Fibroblast of the aortic adventitia (primary cell): ENCODE data around the gene PTCD2. TPM values are rescaled to one million over a fixed set of nuclear protein-coding genes. Genes with fewer than 3 reads are reported as not detected.

ENCODE experiments used
- DNase-seq: peaks from one replicate; pipeline ENCODE4 v3.0.0-alpha.2; 2010; ENCODE audit warnings: low read depth
- H3K4me3 ChIP-seq: 2 replicates; pipeline ENCODE4 v1.5.1; 2011; ENCODE audit warnings: low read depth, mild to moderate bottlenecking, control low read depth, low read length, moderate library complexity
- total RNA-seq: library from RNA; depleted of rRNA; stranded (reverse); fragments of >200 nt; gene quantifications from 2 replicates; pipeline ENCODE4 v1.2.3, GENCODE V29; 2012; ENCODE audit warnings: low replicate concordance
- TF ChIP-seq, protein P1 (sequence below): IDR thresholded peaks from 2 replicates; pipeline ENCODE4 v1.5.1; 2011; ENCODE audit warnings: mild to moderate bottlenecking, low read length, control low read depth, inconsistent platforms; ENCODE audit not compliant: insufficient read depth

Gene PTCD2
- total RNA-seq, 1 donor: 13.6 TPM

GRCh38 chr5:72337159-72337558 lies 17.0 kb downstream of the PTCD2 start:
- no peak for DNase-seq
- TF ChIP-seq, protein P1, sequence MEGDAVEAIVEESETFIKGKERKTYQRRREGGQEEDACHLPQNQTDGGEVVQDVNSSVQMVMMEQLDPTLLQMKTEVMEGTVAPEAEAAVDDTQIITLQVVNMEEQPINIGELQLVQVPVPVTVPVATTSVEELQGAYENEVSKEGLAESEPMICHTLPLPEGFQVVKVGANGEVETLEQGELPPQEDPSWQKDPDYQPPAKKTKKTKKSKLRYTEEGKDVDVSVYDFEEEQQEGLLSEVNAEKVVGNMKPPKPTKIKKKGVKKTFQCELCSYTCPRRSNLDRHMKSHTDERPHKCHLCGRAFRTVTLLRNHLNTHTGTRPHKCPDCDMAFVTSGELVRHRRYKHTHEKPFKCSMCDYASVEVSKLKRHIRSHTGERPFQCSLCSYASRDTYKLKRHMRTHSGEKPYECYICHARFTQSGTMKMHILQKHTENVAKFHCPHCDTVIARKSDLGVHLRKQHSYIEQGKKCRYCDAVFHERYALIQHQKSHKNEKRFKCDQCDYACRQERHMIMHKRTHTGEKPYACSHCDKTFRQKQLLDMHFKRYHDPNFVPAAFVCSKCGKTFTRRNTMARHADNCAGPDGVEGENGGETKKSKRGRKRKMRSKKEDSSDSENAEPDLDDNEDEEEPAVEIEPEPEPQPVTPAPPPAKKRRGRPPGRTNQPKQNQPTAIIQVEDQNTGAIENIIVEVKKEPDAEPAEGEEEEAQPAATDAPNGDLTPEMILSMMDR: no peak
- no peak overlapping the region for H3K4me3 ChIP-seq

- TF ChIP-seq, protein P1: no peak
- no peak overlapping the region for H3K4me3 ChIP-seq
- DNase-seq: no peak
Measured at GRCh38 chr5:72338689-72339209, 18.6 kb downstream of the PTCD2 start.

DNA sequence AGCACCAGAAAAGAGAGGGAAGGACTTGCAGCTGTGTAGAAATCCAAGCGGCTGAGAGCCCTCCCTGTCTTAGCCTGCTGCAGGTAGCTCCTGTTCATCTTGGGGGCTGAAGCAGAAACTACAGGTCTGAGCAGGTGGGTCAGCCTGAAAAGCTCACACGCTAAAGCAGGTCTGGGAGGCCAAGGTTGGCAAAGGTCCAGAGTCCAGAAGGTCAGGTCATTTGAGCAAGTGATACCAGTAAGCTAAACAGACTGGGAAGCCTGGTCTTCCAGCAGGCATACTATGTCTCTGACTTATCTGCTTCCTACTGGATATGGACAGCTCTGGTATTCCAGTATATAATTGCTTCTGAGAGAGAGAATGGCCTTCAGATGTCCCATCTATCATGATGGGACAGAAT lies 26.2 kb downstream of the PTCD2 start:
- TF ChIP-seq, protein P1: no peak
- no peak overlapping the region for H3K4me3 ChIP-seq
- no peak for DNase-seq

GRCh38 chr5:72347801-72348308 lies 27.7 kb downstream of the PTCD2 start:
- TF ChIP-seq, protein P1: no peak
- H3K4me3 ChIP-seq: no peak overlapping the region
- DNase-seq: peak; percentile 97

GRCh38 chr5:72351376-72351775 lies 31.2 kb downstream of the PTCD2 start:
- TF ChIP-seq, protein P1: no peak
- H3K4me3 ChIP-seq: no peak overlapping the region
- no peak for DNase-seq

GRCh38 chr5:72352616-72353015 lies 32.4 kb downstream of the PTCD2 start:
- no peak overlapping the region for H3K4me3 ChIP-seq
- TF ChIP-seq, protein P1: no peak
- no peak for DNase-seq

DNA sequence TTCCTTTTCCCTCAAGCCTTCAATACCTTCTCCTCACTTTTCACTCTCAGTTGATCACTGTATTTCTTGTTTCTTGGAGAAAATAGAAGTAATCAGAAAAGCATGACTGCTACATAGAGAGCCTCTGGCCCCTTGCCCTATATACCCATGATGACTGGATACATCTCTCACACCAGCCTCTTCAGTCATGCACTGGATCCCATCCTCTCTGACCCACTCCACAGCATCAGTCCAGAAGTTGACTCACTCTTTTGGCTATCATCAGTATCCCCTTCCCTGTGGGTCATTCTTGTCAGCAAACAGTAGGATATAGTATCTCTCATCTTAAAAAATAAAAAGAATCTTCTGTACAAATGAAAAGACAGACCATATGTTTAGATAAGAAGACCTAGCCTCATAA lies 32.9 kb downstream of the PTCD2 start:
- TF ChIP-seq, protein P1: no peak
- H3K4me3 ChIP-seq: no peak overlapping the region
- DNase-seq: peak; percentile 84
